Heart left ventricle (tissue), 13 donors: ENCODE measurements around the gene TEF.
A peak's percentile ranks its signal among the peaks of the same experiment; 100 is the strongest.

Experiments used
- CTCF ChIP-seq, 12 donors: fragments of 200-600 bp; sonication (generic) in 4 of 12; IDR thresholded peaks; one replicate each; pipeline versions ENCODE4 v1.5.0 to v1.8.0; 2018 to 2022; ENCODE audit warnings: antibody characterized with exemption in 12 of 12, mild to moderate bottlenecking in 5 of 12
- POLR2A ChIP-seq, 2 donors: fragments of 450-650 bp; IDR thresholded peaks; one replicate each; pipeline ENCODE4 v1.6.1; 2017; ENCODE audit warnings: antibody characterized with exemption in 2 of 2, mild to moderate bottlenecking in 2 of 2, moderate library complexity in 2 of 2
- donor health status: ischemic (EF 13 %, LVEDD 7.1; RV severe dilation, severe dysfunction).
- donor health status: DM: no; HTN: yes; CAD: no.
- donor health status: DM: no; HTN: no; CAD: no.
- donor health status: ischemic (EF 25% LVEDD 6.9; RV normal size, moderate dysfunction).
- donor health status: ischemic (EF 25% LVEDD 5.7; RV mildly dilated, moderate dysfunction).
- donor health status: ischemic (EF 35%, LVEDD 5.7; RV mildly dilated, moderate dysfunction).
- donor health status: nonischemic (EF 11% LVEDD 7.7; RV severe dilation, severe dysfunction).
- donor health status: DM: yes; HTN: yes; CAD: no.
- donor health status: PGD.
- donor health status: ischemic (EF 29% LVEDD 5.4; RV normal size, mild dysfunction).
- donor health status: nonischemic (EF 23%, LVEDD 6.1; RV moderate dilation, normal function).

- TF ChIP-seq CTCF (IDR thresholded peaks at IDR 0.05): peak in 1 of 12 donors; percentile 4
- no peak for TF ChIP-seq POLR2A (IDR thresholded peaks at IDR 0.05)
Measured at GRCh38 chr22:41367680-41368542, 13.8 kb upstream of the TEF start.
